GM12878 (cell line): ENCODE data around the gene TMEM72. TPM values are rescaled to one million over a fixed set of nuclear protein-coding genes. Genes with fewer than 3 reads are reported as not detected.

Experiments
- ASH2L ChIP-seq: fragments of 300-600, 200-600 bp; sonication (generic); IDR thresholded peaks from 2 replicates; pipeline ENCODE4 v1.6.1; 2017; ENCODE audit warnings: low read depth, mild to moderate bottlenecking, borderline replicate concordance
- BHLHE40 ChIP-seq, 2 experiments: fragments of 450-650 bp in 1 of 2; IDR thresholded peaks; 2 replicates each; pipeline ENCODE4 v1.6.1; 2011 to 2017; ENCODE audit warnings: low read depth in 2 of 2, borderline replicate concordance in 1 of 2, improper control_type of control experiment in 1 of 2, low read length in 1 of 2, mild to moderate bottlenecking in 1 of 2
- CBX3 ChIP-seq: fragments of 200-600 bp; sonication (generic); IDR thresholded peaks from 2 replicates; pipeline ENCODE4 v1.6.1; 2016; ENCODE audit warnings: low read depth, borderline replicate concordance
- CREM ChIP-seq: IDR thresholded peaks from 2 replicates; pipeline ENCODE4 v1.6.1; 2014; ENCODE audit warnings: antibody characterized with exemption, low read depth
- GABPA ChIP-seq: IDR thresholded peaks from 2 replicates; pipeline ENCODE4 v1.6.1; 2014; ENCODE audit warnings: antibody characterized with exemption, low read depth, mild to moderate bottlenecking, inconsistent platforms
- IRF5 ChIP-seq: fragments of 450-650 bp; IDR thresholded peaks from 2 replicates; pipeline ENCODE4 v1.6.1; 2017; ENCODE audit warnings: borderline replicate concordance
- KDM1A ChIP-seq: fragments of 200-600 bp; sonication (generic); IDR thresholded peaks from 2 replicates; pipeline ENCODE4 v1.6.1; 2016; ENCODE audit warnings: borderline replicate concordance
- MXI1 ChIP-seq: fragments of 150-350 bp; IDR thresholded peaks from 2 replicates; pipeline ENCODE4 v1.6.1; 2011; ENCODE audit warnings: low read depth, mild to moderate bottlenecking, inconsistent platforms, low read length, improper control_type of control experiment
- NBN ChIP-seq: fragments of 450-650 bp; IDR thresholded peaks from 2 replicates; pipeline ENCODE4 v1.6.1; 2016
- NFXL1 ChIP-seq: fragments of 450-650 bp; IDR thresholded peaks from 2 replicates; pipeline ENCODE4 v1.6.1; 2017; ENCODE audit warnings: antibody characterized with exemption, mild to moderate bottlenecking, borderline replicate concordance
- PML ChIP-seq: IDR thresholded peaks from 2 replicates; pipeline ENCODE4 v1.6.1; 2012; ENCODE audit warnings: low read length, inconsistent platforms
- RAD51 ChIP-seq: fragments of 450-650 bp; IDR thresholded peaks from 2 replicates; pipeline ENCODE4 v1.6.1; 2016; ENCODE audit warnings: moderate library complexity, mild to moderate bottlenecking, inconsistent platforms
- SIX5 ChIP-seq: IDR thresholded peaks from 2 replicates; pipeline ENCODE4 v1.6.1; 2011; ENCODE audit warnings: mild to moderate bottlenecking, low read depth, low read length, moderate library complexity; ENCODE audit not compliant: severe bottlenecking
- SREBF1 ChIP-seq: IDR thresholded peaks from 2 replicates; pipeline ENCODE4 v1.6.1; 2012; ENCODE audit warnings: mild to moderate bottlenecking, low read length
- TCF12 ChIP-seq: IDR thresholded peaks from 2 replicates; pipeline ENCODE4 v1.6.1; 2011; ENCODE audit warnings: low read depth, mild to moderate bottlenecking, low read length
- ZBTB11 ChIP-seq: fragments of 450-650 bp; formaldehyde crosslinking; IDR thresholded peaks from 2 replicates; pipeline ENCODE4 v1.5.0; 2022; ENCODE audit warnings: mild to moderate bottlenecking, missing genetic modification characterization
- ZNF24 ChIP-seq: fragments of 450-650 bp; IDR thresholded peaks from 2 replicates; pipeline ENCODE4 v1.6.1; 2017; ENCODE audit warnings: antibody characterized with exemption, mild to moderate bottlenecking
- ZNF274 ChIP-seq: IDR thresholded peaks from one replicate; pipeline ENCODE4 v1.8.0; 2011; ENCODE audit not compliant: insufficient read length, insufficient read depth
- polyA plus RNA-seq, 11 experiments: library from polyadenylated mRNA; depleted of rRNA in 4 of 11; unstranded in 6 of 11; stranded (reverse) in 5 of 11; fragments of >200 nt; fragmentation: Nextera tagmentation in 4 of 11; fragmentation: Illumina TruSeq in 1 of 11; extraction: Ambion mirVana in 4 of 11; extraction: Trizol in 1 of 11; gene quantifications; 1 replicate in 1 of 11; 2 replicates in 10 of 11; pipeline versions ENCODE4 v1.2.1 to v1.2.3, GENCODE V29; 2011 to 2016; ENCODE audit warnings: inconsistent platforms in 2 of 11, missing spikeins in 2 of 11, low read depth in 1 of 11
- total RNA-seq, 4 experiments: library from RNA; depleted of rRNA in 3 of 4; stranded (reverse); fragments of >200 nt in 3 of 4; fragmentation: Illumina TruSeq in 1 of 4; extraction: Trizol in 1 of 4; gene quantifications; 2 replicates each; pipeline versions ENCODE4 v1.2.1 to v1.2.3, GENCODE V29; 2013 to 2021
- TF ChIP-seq, protein P1 (sequence below): IDR thresholded peaks from 2 replicates; pipeline ENCODE4 v1.6.1; 2012; ENCODE audit warnings: low read depth, low read length, improper control_type of control experiment
- TF ChIP-seq, protein P2 (sequence below): fragments of 450-650 bp; IDR thresholded peaks from 2 replicates; pipeline ENCODE4 v1.6.1; 2016; ENCODE audit warnings: mild to moderate bottlenecking
- TF ChIP-seq, protein P3 (sequence below): fragments of 450-650 bp; IDR thresholded peaks from 2 replicates; pipeline ENCODE4 v1.6.1; 2018; ENCODE audit warnings: mild to moderate bottlenecking, low read depth, moderate library complexity; ENCODE audit not compliant: partially characterized antibody

The TMEM72 gene
- total and polyA plus RNA-seq, 10 of the 15 experiments (the other 5 are each of a cell fraction or from before 2014, with no cell fraction given) = 0.12 TPM; not detected in 9

DNA sequence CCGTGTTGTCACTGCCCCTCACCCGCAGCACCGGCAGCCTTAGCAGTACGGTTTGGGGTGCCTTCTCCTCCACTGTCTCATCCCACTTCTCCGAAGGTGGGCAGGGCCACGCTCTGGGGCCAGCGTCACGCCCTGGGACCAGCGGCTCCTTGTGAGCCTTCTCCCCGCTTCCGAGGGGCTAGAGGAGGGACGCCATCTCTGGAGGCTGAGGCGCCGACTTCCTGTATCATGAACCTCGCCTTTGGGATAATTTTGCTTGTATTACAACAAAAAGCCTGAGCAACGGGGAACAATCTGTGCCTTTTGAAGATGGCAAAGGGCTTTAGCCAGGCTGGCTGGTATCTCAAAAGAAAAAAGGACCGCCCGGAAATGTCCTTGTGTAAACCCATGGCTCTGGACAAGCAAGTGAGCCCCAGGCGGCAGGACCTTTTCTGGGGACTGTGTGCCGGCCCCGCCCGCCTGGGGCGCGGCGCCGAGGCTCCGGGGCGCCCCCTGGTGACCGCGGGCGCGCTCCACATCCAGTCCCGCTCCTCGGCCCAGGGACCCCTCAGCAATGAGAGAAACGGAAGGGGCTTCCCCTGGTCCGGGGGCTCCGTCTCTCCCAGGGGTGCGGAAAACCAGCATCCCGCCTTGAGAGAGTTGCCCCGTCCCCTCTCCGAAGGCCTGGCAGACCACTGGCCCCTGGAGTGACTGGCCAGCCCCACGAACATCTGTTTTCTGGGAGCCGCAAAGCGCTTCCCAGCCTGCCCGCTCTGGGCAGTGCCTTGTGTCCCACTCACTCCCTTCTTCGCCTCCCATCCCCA is 63.7 kb downstream of the TMEM72 start (continued):
- TF ChIP-seq ZNF24 (no peak), SREBF1 (no peak), NBN (no peak), CREM (no peak), ASH2L (no peak), CBX3 (no peak), IRF5 (no peak), BHLHE40 (IDR thresholded peaks at IDR 0.05; ENCODE audit: borderline replicate concordance in 1 of 2, low read depth in 2 of 2, low read length in 1 of 2) (peak in 1 of 2 experiments; percentile 42; a peak in 1 of 4 replicates), PML (no peak), ZNF274 (no peak), GABPA (no peak), ZBTB11 (no peak), SIX5 (no peak), RAD51 (no peak), NFXL1 (no peak), KDM1A (no peak), MXI1 (0 out of 2 replicates have a peak, but pooled peaks have one; percentile 17), TCF12 (no peak; the same call in 1 of the 2 replicates)
- TF ChIP-seq, protein P1, sequence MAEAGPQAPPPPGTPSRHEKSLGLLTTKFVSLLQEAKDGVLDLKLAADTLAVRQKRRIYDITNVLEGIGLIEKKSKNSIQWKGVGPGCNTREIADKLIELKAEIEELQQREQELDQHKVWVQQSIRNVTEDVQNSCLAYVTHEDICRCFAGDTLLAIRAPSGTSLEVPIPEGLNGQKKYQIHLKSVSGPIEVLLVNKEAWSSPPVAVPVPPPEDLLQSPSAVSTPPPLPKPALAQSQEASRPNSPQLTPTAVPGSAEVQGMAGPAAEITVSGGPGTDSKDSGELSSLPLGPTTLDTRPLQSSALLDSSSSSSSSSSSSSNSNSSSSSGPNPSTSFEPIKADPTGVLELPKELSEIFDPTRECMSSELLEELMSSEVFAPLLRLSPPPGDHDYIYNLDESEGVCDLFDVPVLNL = peak; percentile 44; the same call in 1 of the 2 replicates
- TF ChIP-seq, protein P2, sequence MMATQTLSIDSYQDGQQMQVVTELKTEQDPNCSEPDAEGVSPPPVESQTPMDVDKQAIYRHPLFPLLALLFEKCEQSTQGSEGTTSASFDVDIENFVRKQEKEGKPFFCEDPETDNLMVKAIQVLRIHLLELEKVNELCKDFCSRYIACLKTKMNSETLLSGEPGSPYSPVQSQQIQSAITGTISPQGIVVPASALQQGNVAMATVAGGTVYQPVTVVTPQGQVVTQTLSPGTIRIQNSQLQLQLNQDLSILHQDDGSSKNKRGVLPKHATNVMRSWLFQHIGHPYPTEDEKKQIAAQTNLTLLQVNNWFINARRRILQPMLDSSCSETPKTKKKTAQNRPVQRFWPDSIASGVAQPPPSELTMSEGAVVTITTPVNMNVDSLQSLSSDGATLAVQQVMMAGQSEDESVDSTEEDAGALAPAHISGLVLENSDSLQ = no peak
- TF ChIP-seq, protein P3, sequence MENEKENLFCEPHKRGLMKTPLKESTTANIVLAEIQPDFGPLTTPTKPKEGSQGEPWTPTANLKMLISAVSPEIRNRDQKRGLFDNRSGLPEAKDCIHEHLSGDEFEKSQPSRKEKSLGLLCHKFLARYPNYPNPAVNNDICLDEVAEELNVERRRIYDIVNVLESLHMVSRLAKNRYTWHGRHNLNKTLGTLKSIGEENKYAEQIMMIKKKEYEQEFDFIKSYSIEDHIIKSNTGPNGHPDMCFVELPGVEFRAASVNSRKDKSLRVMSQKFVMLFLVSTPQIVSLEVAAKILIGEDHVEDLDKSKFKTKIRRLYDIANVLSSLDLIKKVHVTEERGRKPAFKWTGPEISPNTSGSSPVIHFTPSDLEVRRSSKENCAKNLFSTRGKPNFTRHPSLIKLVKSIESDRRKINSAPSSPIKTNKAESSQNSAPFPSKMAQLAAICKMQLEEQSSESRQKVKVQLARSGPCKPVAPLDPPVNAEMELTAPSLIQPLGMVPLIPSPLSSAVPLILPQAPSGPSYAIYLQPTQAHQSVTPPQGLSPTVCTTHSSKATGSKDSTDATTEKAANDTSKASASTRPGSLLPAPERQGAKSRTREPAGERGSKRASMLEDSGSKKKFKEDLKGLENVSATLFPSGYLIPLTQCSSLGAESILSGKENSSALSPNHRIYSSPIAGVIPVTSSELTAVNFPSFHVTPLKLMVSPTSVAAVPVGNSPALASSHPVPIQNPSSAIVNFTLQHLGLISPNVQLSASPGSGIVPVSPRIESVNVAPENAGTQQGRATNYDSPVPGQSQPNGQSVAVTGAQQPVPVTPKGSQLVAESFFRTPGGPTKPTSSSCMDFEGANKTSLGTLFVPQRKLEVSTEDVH = no peak
